ENCODE data around the gene CNPY4. TPM values are rescaled to one million over a fixed set of nuclear protein-coding genes. Genes with fewer than 3 reads are reported as not detected.

The CNPY4 gene, protein sequence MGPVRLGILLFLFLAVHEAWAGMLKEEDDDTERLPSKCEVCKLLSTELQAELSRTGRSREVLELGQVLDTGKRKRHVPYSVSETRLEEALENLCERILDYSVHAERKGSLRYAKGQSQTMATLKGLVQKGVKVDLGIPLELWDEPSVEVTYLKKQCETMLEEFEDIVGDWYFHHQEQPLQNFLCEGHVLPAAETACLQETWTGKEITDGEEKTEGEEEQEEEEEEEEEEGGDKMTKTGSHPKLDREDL
- total RNA-seq (2022; extraction: Qiagen RNA extraction; ENCODE audit: low read depth): 10.6 to 13.4 TPM (median 11.9 TPM) in 5 replicates

DNA sequence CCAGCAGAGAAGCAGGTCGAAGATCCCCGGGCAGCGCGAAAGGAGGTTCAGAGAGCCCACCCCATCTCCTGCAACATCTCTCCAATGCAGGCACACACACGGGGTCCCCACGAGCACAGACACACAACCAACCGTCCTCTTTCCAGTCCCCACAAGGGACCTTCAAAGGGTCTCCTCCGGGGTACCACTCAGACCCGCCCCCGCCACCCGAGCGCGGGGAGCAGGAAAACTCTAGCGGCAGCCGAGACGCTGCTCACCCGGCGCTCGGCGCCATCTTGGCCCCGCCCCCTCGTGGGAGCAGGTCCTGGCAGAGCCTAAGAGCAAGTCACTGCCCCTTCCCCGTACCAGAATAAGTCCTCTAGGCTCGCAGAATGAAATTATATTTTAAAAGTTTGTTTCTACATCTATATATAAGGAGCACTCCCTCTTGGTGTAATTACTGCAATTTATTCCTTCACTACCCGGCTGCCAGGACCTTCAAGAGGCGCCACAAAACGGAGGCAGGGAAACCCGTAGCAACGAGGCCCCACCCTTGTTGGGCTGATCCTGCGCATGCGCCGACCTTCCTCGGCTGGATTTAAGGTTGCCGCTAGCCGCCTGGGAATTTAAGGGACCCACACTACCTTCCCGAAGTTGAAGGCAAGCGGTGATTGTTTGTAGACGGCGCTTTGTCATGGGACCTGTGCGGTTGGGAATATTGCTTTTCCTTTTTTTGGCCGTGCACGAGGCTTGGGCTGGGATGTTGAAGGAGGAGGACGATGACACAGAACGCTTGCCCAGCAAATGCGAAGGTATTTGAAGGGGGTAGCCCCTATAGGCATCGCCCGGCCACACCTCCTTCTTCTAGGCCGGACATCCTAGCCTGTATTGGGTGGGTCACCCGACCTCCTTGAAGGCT lies at the start of gene CNPY4, which contains the start of gene TAF6:
TSS of gene CNPY4 (plus strand) at position 563 of the 898 bp plus-strand sequence. CDS start at position 674, 111 bp downstream.
TSS of gene TAF6 (minus strand) at position 287 of the 898 bp plus-strand sequence. CDS start 5,149 bp downstream, outside the sequence.

DNA sequence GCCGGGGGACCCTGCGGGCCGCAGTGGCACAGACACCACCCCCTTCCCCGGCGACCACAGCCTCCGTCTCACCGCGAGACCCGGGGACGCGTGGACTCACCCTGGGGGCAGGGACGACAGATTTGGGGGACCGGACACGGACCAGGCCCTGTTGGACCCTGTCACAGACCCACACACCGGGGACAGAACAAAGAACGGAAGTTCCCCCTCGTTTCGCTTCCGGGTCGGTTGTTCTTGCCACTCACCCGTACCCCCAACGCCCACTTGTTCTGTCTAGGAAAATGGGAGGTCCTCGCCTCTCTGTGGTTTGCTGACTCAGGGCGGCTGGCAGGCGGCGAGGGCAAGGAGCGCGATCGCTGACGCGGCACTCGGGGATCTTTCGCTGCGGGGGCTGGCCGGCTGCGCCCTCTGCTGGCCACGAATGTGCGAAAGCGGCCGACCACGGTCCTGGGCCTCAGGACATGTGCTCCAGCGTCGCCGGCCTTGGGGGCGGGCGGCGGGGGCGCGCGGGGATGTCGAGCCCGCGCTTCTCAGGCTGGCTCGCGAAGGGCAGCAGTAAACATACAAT lies 37.8 kb upstream of the CNPY4 start, which contains the start of gene ZNF3:
TSS of gene ZNF3 (minus strand) at position 189 of the 568 bp plus-strand sequence. CDS start 4,366 bp downstream, outside the sequence.

DNA sequence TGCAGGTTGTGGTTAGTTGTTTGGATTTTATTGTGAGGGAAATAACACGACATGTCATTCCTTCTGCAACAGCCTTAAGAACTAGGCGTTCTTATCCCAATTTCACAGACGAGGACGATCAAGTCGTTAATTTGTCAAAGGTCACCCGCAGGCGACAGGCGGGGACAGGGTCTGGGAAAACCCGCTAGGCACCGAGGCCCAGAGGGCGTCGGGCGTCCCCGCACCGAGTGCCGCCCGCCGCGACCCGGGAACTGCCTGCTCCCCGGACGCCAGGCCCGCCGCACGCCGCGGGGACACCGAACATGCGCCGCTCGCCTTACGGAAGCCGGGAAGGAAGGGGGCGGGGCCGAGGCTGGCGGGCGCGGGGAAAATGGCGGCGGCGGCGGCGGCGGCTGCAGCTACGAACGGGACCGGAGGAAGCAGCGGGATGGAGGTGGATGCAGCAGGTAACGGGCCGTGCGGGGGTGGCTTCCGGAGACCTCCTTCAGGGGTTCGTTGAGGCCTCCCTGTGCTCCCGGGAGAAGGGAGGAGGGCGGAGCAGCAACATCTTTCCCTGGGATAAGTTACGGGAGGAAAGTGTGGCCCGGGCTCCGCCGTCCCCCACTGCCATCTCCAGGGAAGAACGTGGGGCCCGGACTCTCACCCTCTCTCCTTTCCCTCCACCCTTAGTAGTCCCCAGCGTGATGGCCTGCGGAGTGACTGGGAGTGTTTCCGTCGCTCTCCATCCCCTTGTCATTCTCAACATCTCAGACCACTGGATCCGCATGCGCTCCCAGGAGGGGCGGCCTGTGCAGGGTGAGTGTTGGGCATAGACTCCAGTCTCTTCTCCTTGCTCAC lies 30.6 kb upstream of the CNPY4 start, which contains the start of gene COPS6:
TSS of gene COPS6 (plus strand) at position 349 of the 837 bp plus-strand sequence. CDS start at position 371, 22 bp downstream.

DNA sequence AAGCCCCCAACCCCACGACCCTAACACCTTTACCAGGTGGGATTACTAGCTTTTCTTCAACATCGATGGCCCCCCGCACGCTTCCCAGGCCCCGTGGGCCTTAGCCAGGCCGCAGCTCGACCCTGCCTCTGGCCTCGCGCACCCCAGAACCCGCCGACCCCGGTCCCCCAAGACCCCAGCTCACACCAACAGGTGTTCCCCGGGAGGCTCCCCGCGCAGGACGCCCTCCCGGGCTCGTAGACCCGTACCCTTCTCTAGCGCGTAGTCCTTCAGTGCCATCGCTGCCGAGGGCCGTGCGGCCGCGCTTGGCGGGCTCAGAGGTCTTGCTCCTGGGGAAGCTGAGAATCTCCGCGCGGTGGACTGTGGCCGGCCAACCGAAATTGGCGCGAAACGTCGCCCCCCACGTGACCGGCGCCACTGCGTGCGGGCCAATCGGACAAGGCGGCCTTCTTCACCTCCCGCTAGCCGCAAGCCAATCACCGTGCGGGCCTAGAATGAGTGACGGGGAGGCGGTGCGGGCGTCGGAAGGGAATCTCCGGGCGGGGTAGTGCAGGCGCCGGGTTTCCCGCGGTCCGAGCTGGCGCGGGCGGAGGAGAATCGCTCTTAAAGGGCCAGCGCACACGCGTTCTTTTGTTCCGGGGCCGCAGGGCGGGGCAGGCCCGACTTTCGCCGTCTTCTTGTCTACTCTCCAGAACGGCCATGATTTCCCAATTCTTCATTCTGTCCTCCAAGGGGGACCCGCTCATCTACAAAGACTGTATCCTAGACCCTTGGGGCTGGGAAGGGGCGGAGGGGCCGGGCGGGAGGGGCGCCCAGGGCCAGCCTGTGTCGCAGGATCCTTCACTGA lies 18.2 kb upstream of the CNPY4 start, which contains the start of the genes AP4M1 and MCM7:
TSS of gene AP4M1 (plus strand) at position 628 of the 847 bp plus-strand sequence. CDS start at position 700, 72 bp downstream.
TSS of gene MCM7 (minus strand) at position 382 of the 847 bp plus-strand sequence. CDS start at position 279, 103 bp downstream.

DNA sequence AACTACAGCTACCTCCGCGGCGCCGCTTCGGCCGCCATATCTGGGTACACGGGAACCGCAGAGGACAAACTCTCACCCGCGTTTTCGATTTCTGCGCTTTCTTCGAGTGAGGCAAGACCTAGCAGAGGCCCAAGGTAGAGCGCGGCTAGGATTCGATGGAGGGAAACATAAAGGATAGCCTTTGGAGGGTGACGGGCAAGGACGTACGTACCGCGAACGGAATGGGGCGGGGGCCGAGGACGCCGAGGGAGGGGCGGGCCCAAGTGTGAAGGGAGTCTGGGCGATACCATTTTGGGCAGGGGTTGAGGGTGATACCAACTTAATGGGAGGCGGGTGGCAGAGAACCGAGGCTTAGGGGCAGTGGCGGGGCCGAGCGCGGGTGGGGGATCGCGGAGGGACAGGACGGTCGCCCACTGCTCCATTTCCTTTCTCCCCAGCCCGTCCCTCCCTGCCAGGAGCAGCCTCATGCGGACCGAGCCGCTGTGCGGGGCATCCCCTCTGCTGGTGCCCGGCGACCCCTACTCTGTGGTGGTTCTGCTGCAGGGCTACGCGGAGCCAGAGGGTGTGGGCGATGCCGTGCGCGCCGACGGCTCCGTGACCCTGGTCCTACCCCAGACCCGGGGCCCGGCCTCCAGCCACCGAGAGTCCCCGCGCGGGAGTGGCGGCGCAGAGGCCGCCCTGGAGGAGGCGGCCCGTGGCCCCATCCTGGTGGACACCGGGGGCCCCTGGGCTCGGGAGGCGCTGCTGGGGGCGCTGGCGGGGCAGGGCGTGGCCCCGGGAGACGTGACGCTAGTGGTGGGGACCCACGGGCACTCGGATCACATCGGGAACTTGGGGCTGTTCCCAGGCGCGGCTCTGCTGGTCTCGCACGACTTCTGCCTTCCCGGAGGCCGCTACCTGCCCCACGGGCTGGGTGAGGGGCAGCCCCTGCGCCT lies 7.8 kb downstream of the CNPY4 start, which contains the start of gene MBLAC1:
TSS of gene MBLAC1 (plus strand) at position 37 of the 935 bp plus-strand sequence. CDS start at position 466, 429 bp downstream.

DNA sequence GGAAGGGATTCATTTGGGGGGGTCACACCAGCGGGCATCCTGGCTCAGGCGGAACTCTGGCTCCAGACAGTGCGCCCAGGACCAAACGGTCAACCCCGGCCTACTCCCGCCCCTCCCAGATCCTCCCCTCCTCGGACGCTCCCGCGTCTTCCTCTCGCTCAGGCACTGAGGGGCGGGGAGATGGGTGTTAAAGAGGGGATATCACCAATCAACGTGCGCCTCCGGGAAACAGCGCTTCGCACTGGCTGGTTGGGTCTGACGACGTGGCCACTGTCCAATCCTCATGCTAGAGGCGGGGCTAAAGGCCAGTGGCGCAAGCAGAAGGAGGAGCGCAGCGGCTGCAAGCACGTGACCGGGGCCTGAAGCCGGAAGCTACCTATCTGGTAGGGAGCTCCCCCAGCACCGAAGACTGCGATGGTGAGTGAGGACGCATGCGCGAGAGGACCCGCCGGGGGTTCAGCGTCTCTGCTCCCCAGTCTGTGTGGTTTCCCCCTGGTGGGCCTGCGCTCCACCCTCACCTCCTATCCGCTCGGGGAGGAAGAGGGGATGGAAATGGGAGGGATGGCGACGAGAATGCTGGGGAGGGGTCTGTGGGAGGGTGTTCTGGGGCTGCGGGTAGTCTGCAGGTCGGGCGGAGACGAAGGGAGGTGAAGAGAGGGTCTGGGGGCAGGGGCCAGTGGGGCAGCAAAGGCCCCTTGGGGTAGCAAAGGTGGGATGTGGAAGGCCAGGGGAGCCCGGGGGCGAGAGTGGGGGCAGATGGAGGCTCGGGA lies 29.3 kb downstream of the CNPY4 start, which contains the start of gene LAMTOR4:
TSS of gene LAMTOR4 (plus strand) at position 360 of the 770 bp plus-strand sequence. CDS start at position 415, 55 bp downstream.

DNA sequence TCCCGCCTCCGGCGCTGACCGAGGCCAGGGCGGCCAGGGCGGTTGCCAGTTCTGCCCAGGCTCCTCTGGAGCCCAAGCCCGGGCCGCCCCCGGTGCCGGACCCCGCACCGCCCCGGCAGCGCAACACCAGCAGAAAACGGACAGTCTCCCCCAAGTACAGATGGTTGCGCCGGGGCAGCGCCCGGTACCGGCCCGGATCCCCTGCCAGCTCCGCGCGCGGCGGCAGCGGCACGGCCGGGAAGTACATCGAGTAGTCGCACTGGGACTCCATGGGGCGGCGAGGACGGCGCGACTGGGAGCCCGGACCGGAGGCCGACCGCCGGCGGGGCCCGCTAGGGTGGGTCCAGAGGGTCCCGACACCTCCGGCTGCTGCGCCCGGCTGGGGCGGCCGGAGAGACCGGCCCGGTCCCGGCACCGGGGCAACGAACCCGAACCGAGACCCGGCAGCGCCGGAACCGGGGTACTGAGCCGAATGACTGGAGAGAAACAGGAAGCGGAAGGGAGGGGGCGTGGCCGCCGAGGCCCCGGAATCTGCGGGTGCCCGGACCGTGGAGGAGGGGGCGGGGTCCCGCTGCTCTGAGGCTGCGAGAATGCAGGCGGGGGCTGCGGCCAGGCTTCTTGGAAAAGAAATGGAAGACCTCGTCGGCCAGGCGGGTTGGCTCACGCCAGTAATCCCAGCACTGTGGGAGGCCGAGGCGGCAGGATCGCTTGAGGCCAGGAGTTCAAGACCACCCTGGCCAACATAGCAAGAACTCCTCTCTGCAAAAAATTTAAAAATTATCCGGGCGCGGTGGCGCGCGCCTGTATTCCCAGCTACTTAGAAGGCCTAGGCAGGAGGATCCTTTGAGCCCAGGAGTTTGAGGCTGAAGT lies 39.0 kb downstream of the CNPY4 start, which contains the start of gene TRAPPC14:
TSS of gene TRAPPC14 (minus strand) at position 495 of the 870 bp plus-strand sequence. CDS start at position 271, 224 bp downstream.

Other genes starting within 250 kb of the CNPY4 start
- not detected in 5 replicates for gene OR2AE1, start 242.6 kb upstream of the CNPY4 start, total RNA-seq (2022; extraction: Qiagen RNA extraction; ENCODE audit: low read depth)
- 23.0 to 34.7 TPM (median 27.0 TPM) in 5 replicates for gene TRIM4, start 200.1 kb upstream of the CNPY4 start, total RNA-seq (2022; extraction: Qiagen RNA extraction; ENCODE audit: low read depth)
- gene GJC3, start 190.0 kb upstream of the CNPY4 start, total RNA-seq (2022; extraction: Qiagen RNA extraction; ENCODE audit: low read depth): not detected in 5 replicates
- 0.31 TPM in 1 of 5 replicates, not detected in the others for gene AZGP1, start 143.6 kb upstream of the CNPY4 start, total RNA-seq (2022; extraction: Qiagen RNA extraction; ENCODE audit: low read depth)
- gene ZKSCAN1, start 104.0 kb upstream of the CNPY4 start, total RNA-seq (2022; extraction: Qiagen RNA extraction; ENCODE audit: low read depth): 5.8 to 11.6 TPM (median 8.9 TPM) in 5 replicates
- gene ZSCAN21, start 69.9 kb upstream of the CNPY4 start, total RNA-seq (2022; extraction: Qiagen RNA extraction; ENCODE audit: low read depth): 8.3 to 11.5 TPM (median 10.0 TPM) in 5 replicates
- 17.2 to 21.9 TPM (median 20.4 TPM) in 5 replicates for gene ZNF3, start 37.9 kb upstream of the CNPY4 start, total RNA-seq (2022; extraction: Qiagen RNA extraction; ENCODE audit: low read depth)
- 143 to 198 TPM (median 176 TPM) in 5 replicates for gene COPS6, start 30.7 kb upstream of the CNPY4 start, total RNA-seq (2022; extraction: Qiagen RNA extraction; ENCODE audit: low read depth)
- gene MCM7, start 18.2 kb upstream of the CNPY4 start, total RNA-seq (2022; extraction: Qiagen RNA extraction; ENCODE audit: low read depth): 205 to 248 TPM (median 245 TPM) in 5 replicates
- gene AP4M1, start 18.0 kb upstream of the CNPY4 start, total RNA-seq (2022; extraction: Qiagen RNA extraction; ENCODE audit: low read depth): 12.8 to 17.5 TPM (median 16.1 TPM) in 5 replicates
- gene TAF6, start 276 bp upstream of the CNPY4 start, total RNA-seq (2022; extraction: Qiagen RNA extraction; ENCODE audit: low read depth): 57.0 to 69.0 TPM (median 65.2 TPM) in 5 replicates
- 2.8 to 3.5 TPM (median 3.0 TPM) in 5 replicates for gene MBLAC1, start 7.3 kb downstream of the CNPY4 start, total RNA-seq (2022; extraction: Qiagen RNA extraction; ENCODE audit: low read depth)
- 133 to 186 TPM (median 171 TPM) in 5 replicates for gene LAMTOR4, start 29.3 kb downstream of the CNPY4 start, total RNA-seq (2022; extraction: Qiagen RNA extraction; ENCODE audit: low read depth)
- gene TRAPPC14, start 39.1 kb downstream of the CNPY4 start, total RNA-seq (2022; extraction: Qiagen RNA extraction; ENCODE audit: low read depth): 8.3 to 14.8 TPM (median 12.9 TPM) in 5 replicates
- 0.14 to 0.27 TPM in 2 of 5 replicates, not detected in the others for gene GAL3ST4, start 49.0 kb downstream of the CNPY4 start, total RNA-seq (2022; extraction: Qiagen RNA extraction; ENCODE audit: low read depth)
- gene GPC2, start 57.7 kb downstream of the CNPY4 start, total RNA-seq (2022; extraction: Qiagen RNA extraction; ENCODE audit: low read depth): 0.37 to 1.0 TPM (median 0.92 TPM) in 5 replicates
- 0.06 to 0.40 TPM (median 0.21 TPM) in 5 replicates for gene STAG3, start 58.3 kb downstream of the CNPY4 start, total RNA-seq (2022; extraction: Qiagen RNA extraction; ENCODE audit: low read depth)
- not detected in 5 replicates for gene PVRIG, start 100.3 kb downstream of the CNPY4 start, total RNA-seq (2022; extraction: Qiagen RNA extraction; ENCODE audit: low read depth)
- not detected in 5 replicates for gene SPDYE3, start 188.1 kb downstream of the CNPY4 start, total RNA-seq (2022; extraction: Qiagen RNA extraction; ENCODE audit: low read depth)
- gene PILRB, start 238.5 kb downstream of the CNPY4 start, total RNA-seq (2022; extraction: Qiagen RNA extraction; ENCODE audit: low read depth): 19.0 to 38.5 TPM (median 34.5 TPM) in 5 replicates

Measured in A549 treated with ZK216348 at 1 μM for 4 hours (cell line).